ENCODE measurements around the gene TMEM161A.

TMEM161A gene

GRCh38 chr19:19138109-19138981 lies at the start of gene TMEM161A:
TSS of gene TMEM161A (minus strand) at chr19:19138478. CDS start at chr19:19138428, 50 bp downstream.
- no peak for TF ChIP-seq CTCF (IDR thresholded peaks at IDR 0.05; ENCODE audit: borderline replicate concordance, control extremely low read depth, extremely low read depth, insufficient read depth, missing control alignments)
- peak; percentile 99 for DNase-seq (ENCODE audit: low spot score)
- in situ Hi-C loops (cut with MboI; ENCODE audit: low sequenced_read_pairs, unreplicated experiment), result no loop called here

- no peak for DNase-seq (ENCODE audit: low spot score)
- no peak for TF ChIP-seq CTCF (IDR thresholded peaks at IDR 0.05; ENCODE audit: borderline replicate concordance, control extremely low read depth, extremely low read depth, insufficient read depth, missing control alignments)
- in situ Hi-C loops (cut with MboI; ENCODE audit: low sequenced_read_pairs, unreplicated experiment), result loop anchor here (25.0 kb wide), 1 partner anchor 301 kb away; no protein-coding TSS in a partner anchor
Measured at GRCh38 chr19:19186742-19187141, 48.5 kb upstream of the TMEM161A start.

- DNase-seq (ENCODE audit: low spot score), result peak; percentile 62
- in situ Hi-C loops (cut with MboI; ENCODE audit: low sequenced_read_pairs, unreplicated experiment), result loop anchor here (25.0 kb wide), 1 partner anchor 301 kb away; no protein-coding TSS in a partner anchor
- peak; percentile 35 for TF ChIP-seq CTCF (IDR thresholded peaks at IDR 0.05; ENCODE audit: borderline replicate concordance, control extremely low read depth, extremely low read depth, insufficient read depth, missing control alignments)
Measured at GRCh38 chr19:19185853-19186740, 47.8 kb upstream of the TMEM161A start.

- in situ Hi-C loops (cut with MboI; ENCODE audit: low sequenced_read_pairs, unreplicated experiment), result loop anchor here (5.0 to 25.0 kb wide), 2 partner anchors 39 to 306 kb away; no protein-coding TSS in a partner anchor
- no peak for DNase-seq (ENCODE audit: low spot score)
- TF ChIP-seq CTCF (IDR thresholded peaks at IDR 0.05; ENCODE audit: borderline replicate concordance, control extremely low read depth, extremely low read depth, insufficient read depth, missing control alignments), result no peak
Measured at GRCh38 chr19:19181488-19181998, 43.3 kb upstream of the TMEM161A start.

GRCh38 chr19:19179548-19180441 lies 41.5 kb upstream of the TMEM161A start:
- no peak for TF ChIP-seq CTCF (IDR thresholded peaks at IDR 0.05; ENCODE audit: borderline replicate concordance, control extremely low read depth, extremely low read depth, insufficient read depth, missing control alignments)
- in situ Hi-C loops (cut with MboI; ENCODE audit: low sequenced_read_pairs, unreplicated experiment), result loop anchor here (5.0 to 25.0 kb wide), 2 partner anchors 37 to 308 kb away; no protein-coding TSS in a partner anchor

More at GRCh38 chr19:19179548-19180441, 41.5 kb upstream of the TMEM161A start:
- no peak for DNase-seq (ENCODE audit: low spot score)
